Loucy (cell line): ENCODE measurements around the gene NARS2.

Experiments
- CTCF ChIP-seq: fragments of 200-600 bp; sonication (generic); conservative IDR thresholded peaks from 2 replicates; pipeline ENCODE4 v1.5.1; 2014; ENCODE audit warnings: mild to moderate bottlenecking, antibody characterized with exemption, low read length
- EZH2phosphoT487 ChIP-seq: fragments of 200-600 bp; IDR thresholded peaks from 2 replicates; pipeline ENCODE4 v1.6.1; 2018; ENCODE audit warnings: antibody characterized with exemption, mild to moderate bottlenecking, moderate library complexity, borderline replicate concordance

GRCh38 chr11:78467370-78467769 is 107.3 kb downstream of the NARS2 start:
- TF ChIP-seq CTCF (no peak), EZH2phosphoT487 (no peak)
